ENCODE measurements around the gene MEF2B. TPM values are rescaled to one million over a fixed set of nuclear protein-coding genes. Genes with fewer than 3 reads are reported as not detected.
"Not testable (repeated sequence)": the region's sequence is repeated elsewhere in the genome, so short reads cannot be mapped to it uniquely, and the experiment has no call there.

Gene MEF2B
- total RNA-seq, 4 donors from 2014 or later: not detected

GRCh38 chr19:19138109-19138981 is 31.7 kb downstream of the MEF2B start, which contains the start of gene TMEM161A:
Gene TMEM161A, minus strand, starts transcription at chr19:19138478. Its CDS starts 50 bp downstream, at chr19:19138428.
- H3K9me3 ChIP-seq: no peaks in the 10 kb centered on the region
- H3K4me3 ChIP-seq: peak within 1 kb of the TSS; percentile 65 to 84 (median 82)
- TF ChIP-seq POLR2AphosphoS5 (IDR thresholded peaks at IDR 0.05) (peak; percentile 85 to 87), CTCF (IDR thresholded peaks at IDR 0.05) (no peak), POLR2A (IDR thresholded peaks at IDR 0.05; ENCODE audit: low read depth) (peak; percentile 26)
- intact Hi-C loops (cut with DNase I): loop anchor here (5.0 kb wide), 1 partner anchor 86 kb away; no protein-coding TSS in a partner anchor
- H3K4me1 ChIP-seq: peaks cover 8 to 27% (median 17%) of the 10 kb centered on the region in 4 donors
- WGBS: 5% methylated on average over 19 of the region's 42 CpGs
- peak; percentile 99 for DNase-seq (ENCODE audit: extremely low spot score)
- peak within 1 kb of the TSS; percentile 46 to 82 (median 80) for H3K27ac ChIP-seq (replicated peaks in 1 of 4)
- no peaks in the 10 kb centered on the region for H3K27me3 ChIP-seq
- no peaks in the 10 kb centered on the region for H3K36me3 ChIP-seq

- Histone ChIP-seq H3K9me3 (peaks cover 0 to 4% (median 3%) of the 10 kb centered on the region in 4 donors), H3K36me3 (peaks cover 0 to 4% (median 2%) of the 10 kb centered on the region in 4 donors), H3K4me3 (peak overlapping the region; percentile 65 to 84 (median 82)), H3K4me1 (peaks cover 8 to 27% (median 17%) of the 10 kb centered on the region in 4 donors), H3K27ac (replicated peaks in 1 of 4) (peak overlapping the region; percentile 46 to 82 (median 80)), H3K27me3 (no peaks in the 10 kb centered on the region)
- intact Hi-C loops (cut with DNase I): loop anchor here (5.0 kb wide), 1 partner anchor 85 kb away; no protein-coding TSS in a partner anchor
- 20% methylated on average over 24 of the region's 25 CpGs for WGBS
- TF ChIP-seq POLR2A (IDR thresholded peaks at IDR 0.05; ENCODE audit: low read depth) (no peak), POLR2AphosphoS5 (IDR thresholded peaks at IDR 0.05) (no peak), CTCF (IDR thresholded peaks at IDR 0.05) (no peak), EP300 (IDR thresholded peaks at IDR 0.05) (no peak)
- DNase-seq (ENCODE audit: extremely low spot score): no peak
Observed at GRCh38 chr19:19137556-19138108, 32.4 kb downstream of the MEF2B start.

GRCh38 chr19:19135713-19136112 is 34.4 kb downstream of the MEF2B start:
- WGBS: 89% methylated on average over 6 of the region's 6 CpGs
- Histone ChIP-seq H3K4me1 (peaks cover 8 to 27% (median 17%) of the 10 kb centered on the region in 4 donors), H3K36me3 (peaks cover 0 to 15% (median 10%) of the 10 kb centered on the region in 4 donors), H3K9me3 (peaks cover 0 to 19% (median 14%) of the 10 kb centered on the region in 4 donors)
- not testable (repeated sequence) for H3K4me3 ChIP-seq; H3K27me3 ChIP-seq; H3K27ac ChIP-seq (replicated peaks in 1 of 4); DNase-seq (ENCODE audit: extremely low spot score)
- intact Hi-C loops (cut with DNase I): loop anchor here (5.0 kb wide), 1 partner anchor 83 kb away; no protein-coding TSS in a partner anchor

GRCh38 chr19:19134687-19135158 is 35.3 kb downstream of the MEF2B start:
- no peak for TF ChIP-seq CTCF (IDR thresholded peaks at IDR 0.05)
- TF ChIP-seq EP300 (IDR thresholded peaks at IDR 0.05): no peak
- no peak for TF ChIP-seq POLR2AphosphoS5 (IDR thresholded peaks at IDR 0.05)
- no peak for TF ChIP-seq POLR2A (IDR thresholded peaks at IDR 0.05; ENCODE audit: low read depth)
- intact Hi-C loops (cut with DNase I): loop anchor here (5.0 kb wide), 1 partner anchor 82 kb away; no protein-coding TSS in a partner anchor
- Histone ChIP-seq H3K4me1 (peaks cover 8 to 27% (median 17%) of the 10 kb centered on the region in 4 donors), H3K27me3 (no peaks in the 10 kb centered on the region), H3K36me3 (peaks cover 0 to 19% (median 10%) of the 10 kb centered on the region in 4 donors), H3K9me3 (peaks cover 0 to 19% (median 14%) of the 10 kb centered on the region in 4 donors), H3K4me3 (no peak overlapping the region), H3K27ac (replicated peaks in 1 of 4) (no peak overlapping the region)
- WGBS: 19% methylated on average over 12 of the region's 21 CpGs
- no peak for DNase-seq (ENCODE audit: extremely low spot score)

- 92% methylated on average over 6 of the region's 6 CpGs for WGBS
- Histone ChIP-seq H3K4me3 (no peak overlapping the region), H3K4me1 (peaks cover 8 to 27% (median 17%) of the 10 kb centered on the region in 4 donors), H3K9me3 (peaks cover 0 to 19% (median 14%) of the 10 kb centered on the region in 4 donors), H3K36me3 (peaks cover 0 to 22% (median 10%) of the 10 kb centered on the region in 4 donors), H3K27me3 (no peaks in the 10 kb centered on the region), H3K27ac (replicated peaks in 1 of 4) (no peak overlapping the region)
- intact Hi-C loops (cut with DNase I): no loop called here
- no peak for TF ChIP-seq POLR2A (IDR thresholded peaks at IDR 0.05; ENCODE audit: low read depth)
- TF ChIP-seq POLR2AphosphoS5 (IDR thresholded peaks at IDR 0.05): no peak
- no peak for TF ChIP-seq EP300 (IDR thresholded peaks at IDR 0.05)
- DNase-seq (ENCODE audit: extremely low spot score): no peak
Observed at GRCh38 chr19:19133985-19134384, 36.1 kb downstream of the MEF2B start.
